GM10248 (cell line): ENCODE measurements around the gene HNRNPH1.

Source experiments
- CTCF ChIA-PET: fragments of 300-600 bp; sonication (Branson Sonifier 250); formaldehyde crosslinking; extraction: SDS; loops from one replicate; lab custom pipeline; 2021; ENCODE audit warnings: antibody characterized with exemption; lab: Yijun Ruan, JAX
- POLR2A ChIA-PET: fragments of 350-650 bp; sonication (Branson Sonifier 250); formaldehyde crosslinking; extraction: SDS; loops from one replicate; lab custom pipeline; 2020; ENCODE audit warnings: antibody characterized with exemption; lab: Yijun Ruan, JAX
- DNase-seq: peaks from one replicate; pipeline ENCODE4 v3.0.0; 2012; ENCODE audit errors: extremely low spot score
- CTCF ChIP-seq: IDR thresholded peaks from 2 replicates; pipeline ENCODE4 v1.5.1; 2012; ENCODE audit warnings: mild to moderate bottlenecking, low read depth; ENCODE audit errors: extremely low read depth, missing control alignments, control extremely low read depth

Gene HNRNPH1

GRCh38 chr5:179608131-179608581 is 15.3 kb downstream of the HNRNPH1 start:
- no peak for TF ChIP-seq CTCF
- POLR2A ChIA-PET, result interaction anchor here (0.5 to 1.5 kb wide), 2 partner anchors 15 to 1009 kb away, joined by 4 to 9 read pairs; partner anchors contain the start of gene HNRNPH1
- CTCF ChIA-PET, result interaction anchor here (1.0 to 2.3 kb wide), 3 partner anchors 13 to 60 kb away, joined by 3 to 7 read pairs (median 6); partner anchors contain the start of gene HNRNPH1
- no peak for DNase-seq

- POLR2A ChIA-PET, result interaction anchor here (0.5 to 1.5 kb wide), 2 partner anchors 16 to 1008 kb away, joined by 4 to 9 read pairs; partner anchors contain the start of gene HNRNPH1
- no peak for TF ChIP-seq CTCF
- CTCF ChIA-PET, result interaction anchor here (1.9 to 2.3 kb wide), 2 partner anchors 14 to 61 kb away, joined by 6 to 7 read pairs; no protein-coding TSS in a partner anchor
- no peak for DNase-seq
Measured at GRCh38 chr5:179607160-179607931, 16.1 kb downstream of the HNRNPH1 start.

- POLR2A ChIA-PET, result interaction anchor here (0.8 kb wide), 1 partner anchor 17 kb away, joined by 4 read pairs; the partner anchor contains the start of gene HNRNPH1
- CTCF ChIA-PET, result no interaction called here
- TF ChIP-seq CTCF, result no peak
- no peak for DNase-seq
Measured at GRCh38 chr5:179606910-179607159, 16.6 kb downstream of the HNRNPH1 start.

- ChIA-PET POLR2A (interaction anchor here (0.5 to 0.8 kb wide), 3 partner anchors 17 to 37 kb away, joined by 3 to 4 read pairs (median 4); partner anchors contain the start of gene HNRNPH1), CTCF (no interaction called here)
- TF ChIP-seq CTCF, result no peak
- DNase-seq, result no peak
Measured at GRCh38 chr5:179606071-179606909, 17.2 kb downstream of the HNRNPH1 start.

- DNase-seq, result no peak
- POLR2A ChIA-PET, result interaction anchor here (0.5 to 1.1 kb wide), 4 partner anchors 12 to 629 kb away, joined by 3 to 4 read pairs (median 4); partner anchors contain the start of gene HNRNPH1
- TF ChIP-seq CTCF, result no peak
- CTCF ChIA-PET, result no interaction called here
Measured at GRCh38 chr5:179605026-179605833, 18.2 kb downstream of the HNRNPH1 start.
